ENCODE data around the gene RASGRP2.
"Not testable (repeated sequence)": the region's sequence is repeated elsewhere in the genome, so short reads cannot be mapped to it uniquely, and the experiment has no call there.

Gene RASGRP2

DNA sequence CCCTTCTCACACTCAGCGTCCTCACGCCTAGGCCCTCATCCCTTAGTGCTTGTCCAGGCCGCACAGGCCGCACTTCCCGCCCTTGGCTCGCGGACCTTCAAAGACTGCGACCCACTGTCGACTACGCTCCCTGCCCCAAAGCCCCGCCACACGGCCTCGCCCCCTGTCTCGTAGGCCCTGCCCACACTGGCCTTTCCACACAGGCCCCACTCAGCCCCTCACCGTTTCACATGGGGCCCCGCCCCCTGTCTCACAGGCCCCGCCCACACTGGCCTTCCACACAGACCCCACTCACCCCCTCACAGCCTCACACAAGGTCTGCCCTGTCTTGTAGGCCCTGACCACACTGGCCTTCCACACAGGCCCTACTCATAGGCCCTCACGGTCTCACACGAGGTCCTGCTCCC, 32.0 kb downstream of the RASGRP2 start:
- Histone ChIP-seq H3K27me3 (replicated peaks in 2 of 5; ENCODE audit: control insufficient read depth in 4 of 5, insufficient read depth in 5 of 5, low read length in 4 of 5) (peaks cover 0 to 69% (median 35%) of the 10 kb centered on the region in 5 experiments), H3K4me3 (ENCODE audit: control insufficient read depth in 1 of 7, extremely low read depth in 1 of 7, insufficient read depth in 4 of 7, low read depth in 2 of 7, low read length in 6 of 7) (no peak overlapping the region), H3K36me3 (ENCODE audit: control insufficient read depth in 4 of 4, insufficient read depth in 4 of 4, low read length in 3 of 4) (no peaks in the 10 kb centered on the region), H3K27ac (ENCODE audit: insufficient read depth in 1 of 2, low read depth in 1 of 2, low read length in 2 of 2, poor library complexity in 1 of 2, severe bottlenecking in 2 of 2) (no peak overlapping the region), H3K9me3 (ENCODE audit: control extremely low read depth in 1 of 5, control insufficient read depth in 4 of 5, insufficient read depth in 2 of 5, low read depth in 1 of 5, low read length in 4 of 5) (no peaks in the 10 kb centered on the region), H3K4me1 (ENCODE audit: control extremely low read depth in 1 of 4, control insufficient read depth in 4 of 4, insufficient read depth in 4 of 4, low read length in 3 of 4) (peaks cover 0 to 38% (median 35%) of the 10 kb centered on the region in 4 experiments)
- no peak for DNase-seq
- WGBS (ENCODE audit: insufficient coverage), result 51% methylated on average over 19 of the region's 19 CpGs
- ChIA-PET CTCF (no interaction called here), POLR2A (no interaction called here)

GRCh38 chr11:64711138-64711955, 32.6 kb downstream of the RASGRP2 start:
- Histone ChIP-seq H3K27ac (ENCODE audit: insufficient read depth in 1 of 2, low read depth in 1 of 2, low read length in 2 of 2, poor library complexity in 1 of 2, severe bottlenecking in 2 of 2) (no peak overlapping the region), H3K27me3 (replicated peaks in 2 of 5; ENCODE audit: control insufficient read depth in 4 of 5, insufficient read depth in 5 of 5, low read length in 4 of 5) (peaks cover 0 to 64% (median 35%) of the 10 kb centered on the region in 5 experiments), H3K4me3 (ENCODE audit: control insufficient read depth in 1 of 7, extremely low read depth in 1 of 7, insufficient read depth in 4 of 7, low read depth in 2 of 7, low read length in 6 of 7) (peak overlapping the region in 3 of 7 experiments; percentile 2 to 48 (median 26)), H3K36me3 (ENCODE audit: control insufficient read depth in 4 of 4, insufficient read depth in 4 of 4, low read length in 3 of 4) (no peaks in the 10 kb centered on the region), H3K4me1 (ENCODE audit: control extremely low read depth in 1 of 4, control insufficient read depth in 4 of 4, insufficient read depth in 4 of 4, low read length in 3 of 4) (peaks cover 0 to 32% (median 29%) of the 10 kb centered on the region in 4 experiments), H3K9me3 (ENCODE audit: control extremely low read depth in 1 of 5, control insufficient read depth in 4 of 5, insufficient read depth in 2 of 5, low read depth in 1 of 5, low read length in 4 of 5) (no peaks in the 10 kb centered on the region)
- peak in 1 of 3 donors; percentile 38 for DNase-seq
- POLR2A ChIA-PET, result interaction anchor here (1.0 kb wide), 1 partner anchor 33 kb away, joined by 3 read pairs; the partner anchor contains the start of gene RASGRP2
- WGBS (ENCODE audit: insufficient coverage), result 24% methylated on average over 43 of the region's 46 CpGs
- CTCF ChIA-PET, result interaction anchor here (0.9 kb wide), 1 partner anchor 32 kb away, joined by 3 read pairs; no protein-coding TSS in a partner anchor

DNA sequence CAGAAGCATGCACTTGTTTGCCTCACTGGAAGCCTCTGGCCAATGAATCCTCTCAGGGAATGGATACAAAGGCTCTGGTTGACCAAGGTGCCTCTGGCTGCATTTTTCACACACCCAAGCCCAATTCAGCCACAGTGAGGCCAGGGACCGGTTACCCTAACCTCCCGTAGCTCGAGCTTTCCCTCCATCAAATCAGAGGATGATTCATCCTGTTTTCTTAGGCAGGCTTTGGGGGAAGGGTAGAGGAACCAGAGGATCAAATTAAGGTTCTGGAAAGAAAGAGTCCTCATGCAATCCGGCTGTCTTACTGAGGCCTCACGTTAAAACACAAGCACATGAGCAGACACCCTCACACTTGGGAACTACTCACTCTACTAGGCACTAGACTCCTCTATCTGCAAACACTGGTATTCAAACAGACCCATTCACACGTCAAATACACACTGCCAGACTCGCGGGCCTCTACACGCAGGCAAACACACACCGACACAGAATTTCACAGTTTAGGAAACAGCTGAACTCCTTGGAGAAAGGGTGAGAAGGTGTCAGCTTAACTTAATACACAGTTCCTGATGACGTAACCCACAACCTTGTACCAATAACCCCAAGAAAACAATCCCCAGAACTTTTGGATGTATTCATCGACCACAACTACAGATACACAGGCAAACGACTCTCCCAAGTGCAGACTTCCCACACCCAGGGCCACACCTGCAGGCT, 33.4 kb downstream of the RASGRP2 start:
- ChIA-PET CTCF (interaction anchor here (0.9 to 2.1 kb wide), 4 partner anchors 9 to 32 kb away, joined by 3 to 7 read pairs (median 3); no protein-coding TSS in a partner anchor), POLR2A (interaction anchor here (1.0 kb wide), 1 partner anchor 34 kb away, joined by 3 read pairs; the partner anchor contains the start of gene RASGRP2)
- H3K4me3 ChIP-seq (ENCODE audit: control insufficient read depth in 1 of 7, extremely low read depth in 1 of 7, insufficient read depth in 4 of 7, low read depth in 2 of 7, low read length in 6 of 7), result peak overlapping the region in 2 of 7 experiments; percentile 2 to 48
- DNase-seq, result no peak
- H3K27me3 ChIP-seq (replicated peaks in 2 of 5; ENCODE audit: control insufficient read depth in 4 of 5, insufficient read depth in 5 of 5, low read length in 4 of 5), result peaks cover 0 to 59% (median 33%) of the 10 kb centered on the region in 5 experiments
- H3K4me1 ChIP-seq (ENCODE audit: control extremely low read depth in 1 of 4, control insufficient read depth in 4 of 4, insufficient read depth in 4 of 4, low read length in 3 of 4), result peaks cover 0 to 27% (median 24%) of the 10 kb centered on the region in 4 experiments
- WGBS (ENCODE audit: insufficient coverage), result 56% methylated on average over 10 of the region's 13 CpGs
- H3K27ac ChIP-seq (ENCODE audit: insufficient read depth in 1 of 2, low read depth in 1 of 2, low read length in 2 of 2, poor library complexity in 1 of 2, severe bottlenecking in 2 of 2), result no peak overlapping the region
- H3K9me3 ChIP-seq (ENCODE audit: control extremely low read depth in 1 of 5, control insufficient read depth in 4 of 5, insufficient read depth in 2 of 5, low read depth in 1 of 5, low read length in 4 of 5), result no peaks in the 10 kb centered on the region
- H3K36me3 ChIP-seq (ENCODE audit: control insufficient read depth in 4 of 4, insufficient read depth in 4 of 4, low read length in 3 of 4), result no peaks in the 10 kb centered on the region

GRCh38 chr11:64705501-64705900, 38.4 kb downstream of the RASGRP2 start:
- ChIA-PET POLR2A (no interaction called here), CTCF (interaction anchor here (0.9 to 3.6 kb wide), 14 partner anchors 10 to 60 kb away, joined by 3 to 48 read pairs (median 7); no protein-coding TSS in a partner anchor)
- no peak for DNase-seq
- no peaks in the 10 kb centered on the region for H3K9me3 ChIP-seq (ENCODE audit: control extremely low read depth in 1 of 5, control insufficient read depth in 4 of 5, insufficient read depth in 2 of 5, low read depth in 1 of 5, low read length in 4 of 5)
- H3K4me3 ChIP-seq (ENCODE audit: control insufficient read depth in 1 of 7, extremely low read depth in 1 of 7, insufficient read depth in 4 of 7, low read depth in 2 of 7, low read length in 6 of 7), result no peak overlapping the region
- H3K27me3 ChIP-seq (replicated peaks in 2 of 5; ENCODE audit: control insufficient read depth in 4 of 5, insufficient read depth in 5 of 5, low read length in 4 of 5), result peaks cover 0 to 16% (median 6%) of the 10 kb centered on the region in 5 experiments
- no peak overlapping the region for H3K27ac ChIP-seq (ENCODE audit: insufficient read depth in 1 of 2, low read depth in 1 of 2, low read length in 2 of 2, poor library complexity in 1 of 2, severe bottlenecking in 2 of 2)
- no peaks in the 10 kb centered on the region for H3K4me1 ChIP-seq (ENCODE audit: control extremely low read depth in 1 of 4, control insufficient read depth in 4 of 4, insufficient read depth in 4 of 4, low read length in 3 of 4)
- H3K36me3 ChIP-seq (ENCODE audit: control insufficient read depth in 4 of 4, insufficient read depth in 4 of 4, low read length in 3 of 4), result no peaks in the 10 kb centered on the region
- WGBS (ENCODE audit: insufficient coverage), result 77% methylated on average over 2 of the region's 2 CpGs

DNA sequence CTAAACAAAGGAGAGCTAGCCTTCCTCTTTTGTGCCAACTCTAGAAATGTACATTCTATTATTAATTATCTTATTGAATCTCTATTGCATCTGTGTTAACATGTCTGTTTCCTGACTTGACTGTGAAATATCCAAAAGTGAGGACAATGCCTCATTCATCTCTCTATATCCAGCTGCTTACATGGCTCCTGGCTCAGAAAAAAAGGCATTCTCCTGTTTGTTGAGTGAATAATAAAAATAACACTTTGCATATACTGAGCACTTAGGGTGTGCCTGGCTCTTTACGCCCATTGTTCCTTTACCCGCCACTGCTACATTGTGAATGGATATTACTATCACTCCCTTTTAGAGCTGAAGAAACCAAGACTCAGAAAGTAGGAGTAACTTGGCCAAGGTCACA, 40.9 kb downstream of the RASGRP2 start:
- H3K36me3 ChIP-seq (ENCODE audit: control insufficient read depth in 4 of 4, insufficient read depth in 4 of 4, low read length in 3 of 4), result no peaks in the 10 kb centered on the region
- WGBS (ENCODE audit: insufficient coverage), result no CpG with 5 or more reads among the region's 2 CpGs

DNA sequence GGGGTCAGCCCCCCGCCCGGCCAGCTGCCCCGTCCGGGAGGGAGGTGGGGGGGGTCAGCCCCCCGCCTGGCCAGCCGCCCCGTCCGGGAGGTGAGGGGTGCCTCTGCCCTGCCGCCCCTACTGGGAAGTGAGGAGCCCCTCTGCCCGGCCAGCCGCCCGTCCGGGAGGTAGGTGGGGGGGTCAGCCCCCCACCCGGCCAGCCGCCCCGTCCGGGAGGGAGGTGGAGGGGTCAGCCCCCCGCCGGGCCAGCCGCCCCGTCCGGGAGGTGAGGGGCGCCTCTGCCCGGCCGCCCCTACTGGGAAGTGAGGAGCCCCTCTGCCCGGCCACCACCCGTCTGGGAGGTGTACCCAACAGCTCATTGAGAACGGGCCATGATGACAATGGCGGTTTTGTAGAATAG, 42.0 kb downstream of the RASGRP2 start:
- DNase-seq; H3K27ac ChIP-seq (ENCODE audit: insufficient read depth in 1 of 2, low read depth in 1 of 2, low read length in 2 of 2, poor library complexity in 1 of 2, severe bottlenecking in 2 of 2); H3K4me1 ChIP-seq (ENCODE audit: control extremely low read depth in 1 of 4, control insufficient read depth in 4 of 4, insufficient read depth in 4 of 4, low read length in 3 of 4); H3K27me3 ChIP-seq (replicated peaks in 2 of 5; ENCODE audit: control insufficient read depth in 4 of 5, insufficient read depth in 5 of 5, low read length in 4 of 5); H3K4me3 ChIP-seq (ENCODE audit: control insufficient read depth in 1 of 7, extremely low read depth in 1 of 7, insufficient read depth in 4 of 7, low read depth in 2 of 7, low read length in 6 of 7); H3K9me3 ChIP-seq (ENCODE audit: control extremely low read depth in 1 of 5, control insufficient read depth in 4 of 5, insufficient read depth in 2 of 5, low read depth in 1 of 5, low read length in 4 of 5); POLR2A ChIA-PET; H3K36me3 ChIP-seq (ENCODE audit: control insufficient read depth in 4 of 4, insufficient read depth in 4 of 4, low read length in 3 of 4): not testable (repeated sequence)
- CTCF ChIA-PET, result interaction anchor here (3.5 kb wide), 1 partner anchor 52 kb away, joined by 13 read pairs; no protein-coding TSS in a partner anchor
- no CpG with 5 or more reads among the region's 29 CpGs for WGBS (ENCODE audit: insufficient coverage)

More for the DNA sequence above, 40.9 kb downstream of the RASGRP2 start:
- Histone ChIP-seq H3K27ac (ENCODE audit: insufficient read depth in 1 of 2, low read depth in 1 of 2, low read length in 2 of 2, poor library complexity in 1 of 2, severe bottlenecking in 2 of 2) (no peak overlapping the region), H3K4me3 (ENCODE audit: control insufficient read depth in 1 of 7, extremely low read depth in 1 of 7, insufficient read depth in 4 of 7, low read depth in 2 of 7, low read length in 6 of 7) (no peak overlapping the region), H3K4me1 (ENCODE audit: control extremely low read depth in 1 of 4, control insufficient read depth in 4 of 4, insufficient read depth in 4 of 4, low read length in 3 of 4) (no peaks in the 10 kb centered on the region), H3K27me3 (replicated peaks in 2 of 5; ENCODE audit: control insufficient read depth in 4 of 5, insufficient read depth in 5 of 5, low read length in 4 of 5) (peaks cover 0 to 6% (median 0%) of the 10 kb centered on the region in 5 experiments), H3K9me3 (ENCODE audit: control extremely low read depth in 1 of 5, control insufficient read depth in 4 of 5, insufficient read depth in 2 of 5, low read depth in 1 of 5, low read length in 4 of 5) (no peaks in the 10 kb centered on the region)
- POLR2A ChIA-PET, result no interaction called here
- DNase-seq, result no peak
- CTCF ChIA-PET, result interaction anchor here (1.2 to 3.6 kb wide), 8 partner anchors 9 to 53 kb away, joined by 3 to 48 read pairs (median 13); no protein-coding TSS in a partner anchor
